Neural cell (in vitro differentiated cells): Measurements from ENCODE around the gene EPHA1. TPM values are rescaled to one million over a fixed set of nuclear protein-coding genes. Genes with fewer than 3 reads are reported as not detected.

Experiments
- H2AFZ ChIP-seq: fragments of 200-600, 300-800 bp; sonication (generic), shearing (Covaris generic); 2 replicates; pipeline ENCODE4 v1.6.0; 2014; ENCODE audit warnings: low read depth, mild to moderate bottlenecking, antibody characterized with exemption, low read length, moderate library complexity
- H3F3A ChIP-seq: fragments of 200-600 bp; shearing (Covaris generic); 2 replicates; pipeline ENCODE4 v1.6.1; 2016; ENCODE audit warnings: mild to moderate bottlenecking, moderate library complexity, mixed read lengths, antibody characterized with exemption, low read length; ENCODE audit not compliant: insufficient read depth, poor library complexity, severe bottlenecking
- H3K27ac ChIP-seq: fragments of 200-600, 300-800 bp; sonication (generic), shearing (Covaris generic); 2 replicates; pipeline ENCODE4 v1.5.1; 2014; ENCODE audit warnings: mild to moderate bottlenecking, low read length, moderate library complexity
- H3K27me3 ChIP-seq: fragments of 300-800, 200-600 bp; sonication (generic), shearing (Covaris generic); 2 replicates; pipeline ENCODE4 v1.6.0; 2014; ENCODE audit warnings: mild to moderate bottlenecking, low read depth, low read length, moderate library complexity; ENCODE audit not compliant: insufficient read depth
- H3K36me3 ChIP-seq: fragments of 300-800, 200-600 bp; sonication (generic), shearing (Covaris generic); 2 replicates; pipeline ENCODE4 v1.5.1; 2014; ENCODE audit warnings: mild to moderate bottlenecking, antibody characterized with exemption, low read length, moderate library complexity; ENCODE audit not compliant: insufficient read depth
- H3K4me2 ChIP-seq: fragments of 300-800, 200-600 bp; sonication (generic), shearing (Covaris generic); 2 replicates; pipeline ENCODE4 v1.6.0; 2014; ENCODE audit warnings: mild to moderate bottlenecking, low read length
- H3K4me3 ChIP-seq: fragments of 300-800, 200-600 bp; sonication (generic), shearing (Covaris generic); 2 replicates; pipeline ENCODE4 v1.5.1; 2014; ENCODE audit warnings: mild to moderate bottlenecking, low read length, moderate library complexity
- H3K79me2 ChIP-seq: fragments of 200-600 bp; shearing (Covaris generic); replicated peaks from 2 replicates; pipeline ENCODE4 v1.6.0; 2014; ENCODE audit warnings: mild to moderate bottlenecking, low read length, moderate library complexity; ENCODE audit not compliant: insufficient read depth
- H3K9ac ChIP-seq: fragments of 300-800, 200-600 bp; sonication (generic), shearing (Covaris generic); 2 replicates; pipeline ENCODE4 v1.6.1; 2016; ENCODE audit warnings: mild to moderate bottlenecking, low read length, mixed read lengths
- H3K9me2 ChIP-seq: fragments of 200-600 bp; shearing (Covaris generic); 2 replicates; pipeline ENCODE4 v1.6.1; 2016; ENCODE audit warnings: mild to moderate bottlenecking, low read length, mixed read lengths; ENCODE audit not compliant: insufficient read depth
- H3K9me3 ChIP-seq: fragments of 200-600, 300-800 bp; sonication (generic), shearing (Covaris generic); 2 replicates; pipeline ENCODE4 v1.6.1; 2016; ENCODE audit warnings: mild to moderate bottlenecking, mixed run types, low read length, moderate library complexity, mixed read lengths
- H4K20me1 ChIP-seq: fragments of 200-600 bp; shearing (Covaris generic); 2 replicates; pipeline ENCODE4 v1.6.1; 2016; ENCODE audit warnings: mild to moderate bottlenecking, mixed run types; ENCODE audit not compliant: insufficient read depth
- EP300 ChIP-seq: fragments of 450-650 bp; conservative IDR thresholded peaks from 2 replicates; pipeline ENCODE4 v1.6.1; 2014; ENCODE audit warnings: antibody characterized with exemption, mild to moderate bottlenecking, moderate library complexity; ENCODE audit not compliant: poor library complexity, severe bottlenecking
- EZH2 ChIP-seq: fragments of 200-600, 300-800 bp; shearing (Covaris generic), sonication (generic); IDR thresholded peaks from 2 replicates; pipeline ENCODE4 v1.6.1; 2014; ENCODE audit warnings: antibody characterized with exemption, low read length, borderline replicate concordance, mild to moderate bottlenecking; ENCODE audit not compliant: insufficient read depth, poor library complexity, severe bottlenecking
- MXI1 ChIP-seq: fragments of 450-650 bp; conservative IDR thresholded peaks from 2 replicates; pipeline ENCODE4 v1.6.1; 2014; ENCODE audit warnings: antibody characterized with exemption, mild to moderate bottlenecking; ENCODE audit not compliant: poor library complexity, severe bottlenecking
- POLR2AphosphoS5 ChIP-seq: IDR thresholded peaks from 2 replicates; pipeline ENCODE4 v1.6.1; 2012
- RAD21 ChIP-seq: fragments of 450-650 bp; conservative IDR thresholded peaks from 2 replicates; pipeline ENCODE4 v1.6.1; 2014; ENCODE audit warnings: antibody characterized with exemption, mild to moderate bottlenecking, moderate library complexity
- REST ChIP-seq: IDR thresholded peaks from 2 replicates; pipeline ENCODE4 v1.6.1; 2012; ENCODE audit warnings: borderline replicate concordance
- SMC3 ChIP-seq: fragments of 450-650 bp; conservative IDR thresholded peaks from 2 replicates; pipeline ENCODE4 v1.6.1; 2014; ENCODE audit warnings: antibody characterized with exemption, mild to moderate bottlenecking, moderate library complexity; ENCODE audit not compliant: poor library complexity
- TAF1 ChIP-seq: IDR thresholded peaks from 2 replicates; pipeline ENCODE4 v1.6.1; 2012; ENCODE audit warnings: low read depth
- polyA plus RNA-seq: library from polyadenylated mRNA; depleted of rRNA; stranded (reverse); fragments of >200 nt; gene quantifications from 2 replicates; pipeline ENCODE4 v1.2.3, GENCODE V29; 2014
- TF ChIP-seq, protein P1 (sequence below): fragments of 450-650 bp; IDR thresholded peaks from 2 replicates; pipeline ENCODE4 v1.5.1; 2014; ENCODE audit warnings: antibody characterized with exemption, mild to moderate bottlenecking, moderate library complexity; ENCODE audit not compliant: poor library complexity, severe bottlenecking

EPHA1 gene
- polyA plus RNA-seq, 1 donor from 2014 or later, result not detected

- no peak overlapping the region for H3K9ac ChIP-seq
- no peaks in the 10 kb centered on the region for H3K36me3 ChIP-seq
- H4K20me1 ChIP-seq, result no peaks in the 10 kb centered on the region
- TF ChIP-seq RAD21, result no peak
- no peak for TF ChIP-seq EP300
- no peak for TF ChIP-seq MXI1
- no peak for TF ChIP-seq SMC3
- no peak for TF ChIP-seq POLR2AphosphoS5
- TF ChIP-seq, protein P1, sequence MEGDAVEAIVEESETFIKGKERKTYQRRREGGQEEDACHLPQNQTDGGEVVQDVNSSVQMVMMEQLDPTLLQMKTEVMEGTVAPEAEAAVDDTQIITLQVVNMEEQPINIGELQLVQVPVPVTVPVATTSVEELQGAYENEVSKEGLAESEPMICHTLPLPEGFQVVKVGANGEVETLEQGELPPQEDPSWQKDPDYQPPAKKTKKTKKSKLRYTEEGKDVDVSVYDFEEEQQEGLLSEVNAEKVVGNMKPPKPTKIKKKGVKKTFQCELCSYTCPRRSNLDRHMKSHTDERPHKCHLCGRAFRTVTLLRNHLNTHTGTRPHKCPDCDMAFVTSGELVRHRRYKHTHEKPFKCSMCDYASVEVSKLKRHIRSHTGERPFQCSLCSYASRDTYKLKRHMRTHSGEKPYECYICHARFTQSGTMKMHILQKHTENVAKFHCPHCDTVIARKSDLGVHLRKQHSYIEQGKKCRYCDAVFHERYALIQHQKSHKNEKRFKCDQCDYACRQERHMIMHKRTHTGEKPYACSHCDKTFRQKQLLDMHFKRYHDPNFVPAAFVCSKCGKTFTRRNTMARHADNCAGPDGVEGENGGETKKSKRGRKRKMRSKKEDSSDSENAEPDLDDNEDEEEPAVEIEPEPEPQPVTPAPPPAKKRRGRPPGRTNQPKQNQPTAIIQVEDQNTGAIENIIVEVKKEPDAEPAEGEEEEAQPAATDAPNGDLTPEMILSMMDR, result no peak
- no peak for TF ChIP-seq EZH2
- TF ChIP-seq TAF1, result no peak
- TF ChIP-seq REST, result no peak
- H3K79me2 ChIP-seq, result no peaks in the 10 kb centered on the region
- H3K27ac ChIP-seq, result no peak overlapping the region
- no peak overlapping the region for H3K4me3 ChIP-seq
- H2AFZ ChIP-seq, result no peak overlapping the region
- H3K9me3 ChIP-seq, result no peaks in the 10 kb centered on the region
- no peaks in the 10 kb centered on the region for H3K27me3 ChIP-seq
- no peaks in the 10 kb centered on the region for H3F3A ChIP-seq
- H3K4me2 ChIP-seq, result no peak overlapping the region
- no peaks in the 10 kb centered on the region for H3K9me2 ChIP-seq
Observed at GRCh38 chr7:143437578-143437977, 28.9 kb upstream of the EPHA1 start.

DNA sequence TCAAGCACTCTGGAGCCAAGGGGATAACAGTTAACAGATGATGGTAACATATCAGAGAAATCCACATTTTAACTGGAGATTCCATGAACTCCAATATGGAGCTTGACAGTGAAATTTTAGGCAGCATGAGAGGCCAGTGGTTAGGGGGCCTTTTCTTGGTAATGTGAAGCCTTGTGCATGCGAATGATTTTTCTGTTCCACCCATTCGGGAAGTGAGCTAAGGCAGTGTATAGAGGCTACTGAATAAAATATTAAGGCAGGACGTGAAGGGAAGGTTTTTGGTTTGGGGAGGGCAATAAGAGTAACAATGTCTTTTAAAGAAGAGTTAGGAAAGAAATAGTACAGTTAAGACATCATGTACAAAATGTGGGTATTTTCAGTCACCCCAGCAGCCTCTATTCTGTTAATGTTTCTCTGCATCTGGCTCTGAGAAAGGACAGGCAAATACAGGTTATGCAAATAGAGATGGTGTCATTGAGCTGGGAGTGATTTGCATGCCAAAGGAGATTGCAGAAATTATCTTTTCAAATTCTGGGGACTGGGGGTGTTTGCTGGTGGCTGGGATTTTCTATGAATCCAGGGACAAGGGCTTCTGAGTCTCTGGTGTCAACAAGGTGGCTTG lies 27.8 kb upstream of the EPHA1 start:
- Histone ChIP-seq H3K79me2 (no peaks in the 10 kb centered on the region), H2AFZ (no peak overlapping the region), H3K9ac (no peak overlapping the region), H3K4me3 (no peak overlapping the region), H3K36me3 (no peaks in the 10 kb centered on the region), H3K27me3 (no peaks in the 10 kb centered on the region), H3F3A (no peaks in the 10 kb centered on the region), H3K4me2 (no peak overlapping the region), H3K9me3 (no peaks in the 10 kb centered on the region), H4K20me1 (no peaks in the 10 kb centered on the region), H3K27ac (peak overlapping the region; percentile 18), H3K9me2 (no peaks in the 10 kb centered on the region)
- no peak for TF ChIP-seq RAD21
- TF ChIP-seq EZH2, result no peak
- TF ChIP-seq TAF1, result no peak
- TF ChIP-seq POLR2AphosphoS5, result no peak
- no peak for TF ChIP-seq SMC3
- no peak for TF ChIP-seq MXI1
- TF ChIP-seq, protein P1, result no peak
- no peak for TF ChIP-seq REST
- TF ChIP-seq EP300, result no peak
